Ramos (cell line): ENCODE results near the gene ZFYVE28.
"Not testable (repeated sequence)": the region's sequence is repeated elsewhere in the genome, so short reads cannot be mapped to it uniquely, and the experiment has no call there.

Source experiments
- in situ Hi-C: fragments of 300-500 bp; cut with MboI; formaldehyde crosslinking; loops from one replicate; pipeline ENCODE4 v1.14.3; 2022; ENCODE audit warnings: low sequenced_read_pairs; ENCODE audit not compliant: unreplicated experiment

ZFYVE28 gene

GRCh38 chr4:2417765-2418649 lies at the start of gene ZFYVE28:
ZFYVE28 (minus strand) TSS chr4:2418645; CDS start chr4:2418323, 322 bp downstream.
- in situ Hi-C loops = no loop called here

GRCh38 chr4:2465544-2465943 lies 47.1 kb upstream of the ZFYVE28 start:
- in situ Hi-C loops = not testable (repeated sequence)

GRCh38 chr4:2465032-2465431 lies 46.6 kb upstream of the ZFYVE28 start:
- in situ Hi-C loops = no loop called here

- in situ Hi-C loops = no loop called here
Observed at GRCh38 chr4:2462992-2463762, 44.7 kb upstream of the ZFYVE28 start.

GRCh38 chr4:2462218-2462991 lies 44.0 kb upstream of the ZFYVE28 start:
- in situ Hi-C loops = no loop called here

GRCh38 chr4:2461246-2461960 lies 43.0 kb upstream of the ZFYVE28 start:
- in situ Hi-C loops = no loop called here

- in situ Hi-C loops = no loop called here
Observed at GRCh38 chr4:2459589-2460349, 41.3 kb upstream of the ZFYVE28 start.

GRCh38 chr4:2458546-2459491 lies 40.4 kb upstream of the ZFYVE28 start:
- in situ Hi-C loops = no loop called here

- in situ Hi-C loops = no loop called here
Observed at GRCh38 chr4:2457481-2458295, 39.2 kb upstream of the ZFYVE28 start.

GRCh38 chr4:2451821-2452785 lies 33.7 kb upstream of the ZFYVE28 start:
- in situ Hi-C loops = no loop called here

GRCh38 chr4:2451036-2451520 lies 32.6 kb upstream of the ZFYVE28 start:
- in situ Hi-C loops = no loop called here

- in situ Hi-C loops = no loop called here
Observed at GRCh38 chr4:2450394-2451035, 32.1 kb upstream of the ZFYVE28 start.

- in situ Hi-C loops = no loop called here
Observed at GRCh38 chr4:2449511-2450392, 31.3 kb upstream of the ZFYVE28 start.

GRCh38 chr4:2449051-2449450 lies 30.6 kb upstream of the ZFYVE28 start:
- in situ Hi-C loops = no loop called here

GRCh38 chr4:2448589-2448988 lies 30.1 kb upstream of the ZFYVE28 start:
- in situ Hi-C loops = no loop called here
